ENCODE measurements around the gene SMG6. TPM values are rescaled to one million over a fixed set of nuclear protein-coding genes. Genes with fewer than 3 reads are reported as not detected.

The SMG6 gene
- total and polyA plus RNA-seq, 2 donors (not counting 3 experiments of a cell fraction or from before 2014, with no cell fraction given), result 40.1 to 42.2 TPM

GRCh38 chr17:2042390-2042847 lies 261.2 kb downstream of the SMG6 start:
- DNase-seq (ENCODE audit: low read depth, low spot score) (no peak), FAIRE-seq (no peak)
- TF ChIP-seq CTCF (IDR thresholded peaks at IDR 0.05; ENCODE audit: extremely low read depth in 1 of 2, insufficient read depth in 1 of 2, low read depth in 1 of 2, low read length in 2 of 2), result peak in 1 of 2 donors; percentile 50
- peak; percentile 1 for TF ChIP-seq POLR2A (IDR thresholded peaks at IDR 0.05; ENCODE audit: low read depth, low read length)
- no peak for TF ChIP-seq GATA2 (IDR thresholded peaks at IDR 0.05; ENCODE audit: insufficient read depth, insufficient read length, low read depth, low read length)
- Histone ChIP-seq H3K79me2 (ENCODE audit: control insufficient read depth, insufficient read depth, low read length) (peaks cover 17% of the 10 kb centered on the region), H2AFZ (ENCODE audit: low read depth, low read length) (peak overlapping the region; percentile 95), H3K9ac (replicated peaks; ENCODE audit: extremely low read depth, insufficient read depth, low read length) (peak overlapping the region; percentile 92), H3K36me3 (ENCODE audit: control insufficient read depth in 2 of 2, extremely low read depth in 1 of 2, insufficient read depth in 2 of 2, low read length in 2 of 2) (peaks cover 5 to 12% of the 10 kb centered on the region in 2 experiments), H4K20me1 (replicated peaks; ENCODE audit: control insufficient read depth, extremely low read depth, insufficient read depth, low read length) (no peaks in the 10 kb centered on the region), H3K9me3 (replicated peaks; ENCODE audit: control insufficient read depth, insufficient read depth, low read length) (no peaks in the 10 kb centered on the region), H3K27me3 (ENCODE audit: control insufficient read depth in 2 of 2, insufficient read depth in 2 of 2, low read length in 2 of 2) (no peaks in the 10 kb centered on the region), H3K9me1 (replicated peaks; ENCODE audit: control insufficient read depth, extremely low read depth, insufficient read depth, low read length) (no peaks in the 10 kb centered on the region), H3K4me2 (ENCODE audit: insufficient read depth, low read length) (peak overlapping the region; percentile 86), H3K4me3 (replicated peaks in 1 of 3; ENCODE audit: insufficient read depth in 1 of 3, low read depth in 1 of 3, low read length in 3 of 3) (peak overlapping the region; percentile 50 to 90 (median 80)), H3K4me1 (ENCODE audit: control insufficient read depth, extremely low read depth, insufficient read depth, low read length) (peaks cover 7% of the 10 kb centered on the region), H3K27ac (ENCODE audit: insufficient read depth, low read depth, low read length) (peak overlapping the region; percentile 80)
- ChIA-PET POLR2A (no interaction called here), CTCF (interaction anchor here (1.3 to 2.7 kb wide), 2 partner anchors 133 to 202 kb away, joined by 3 to 20 read pairs; no protein-coding TSS in a partner anchor)
- TSS peak; percentile 53 for BruUV-seq (replicated peaks)
- dilution Hi-C loops (cut with MboI; ENCODE audit: extremely low pct_ligation_motif_present, low sequenced_read_pairs) (no loop called here), intact Hi-C loops (cut with micrococcal nuclease) (no loop called here)

- Histone ChIP-seq H3K27ac (ENCODE audit: insufficient read depth, low read depth, low read length) (peak within 1 kb of the TSS; percentile 80), H3K4me1 (ENCODE audit: control insufficient read depth, extremely low read depth, insufficient read depth, low read length) (peaks cover 7% of the 10 kb centered on the region), H4K20me1 (replicated peaks; ENCODE audit: control insufficient read depth, extremely low read depth, insufficient read depth, low read length) (no peaks in the 10 kb centered on the region), H3K27me3 (ENCODE audit: control insufficient read depth in 2 of 2, insufficient read depth in 2 of 2, low read length in 2 of 2) (no peaks in the 10 kb centered on the region), H3K79me2 (ENCODE audit: control insufficient read depth, insufficient read depth, low read length) (peaks cover 17% of the 10 kb centered on the region), H3K4me2 (ENCODE audit: insufficient read depth, low read length) (peak within 1 kb of the TSS; percentile 86), H3K4me3 (replicated peaks in 1 of 3; ENCODE audit: insufficient read depth in 1 of 3, low read depth in 1 of 3, low read length in 3 of 3) (peak within 1 kb of the TSS; percentile 50 to 90 (median 80)), H3K9ac (replicated peaks; ENCODE audit: extremely low read depth, insufficient read depth, low read length) (peak within 1 kb of the TSS; percentile 92), H3K9me3 (replicated peaks; ENCODE audit: control insufficient read depth, insufficient read depth, low read length) (no peaks in the 10 kb centered on the region), H2AFZ (ENCODE audit: low read depth, low read length) (peak within 1 kb of the TSS; percentile 95), H3K36me3 (ENCODE audit: control insufficient read depth in 2 of 2, extremely low read depth in 1 of 2, insufficient read depth in 2 of 2, low read length in 2 of 2) (peaks cover 5 to 18% of the 10 kb centered on the region in 2 experiments), H3K9me1 (replicated peaks; ENCODE audit: control insufficient read depth, extremely low read depth, insufficient read depth, low read length) (no peaks in the 10 kb centered on the region)
- BruUV-seq (replicated peaks), result no TSS peak
- ChIA-PET CTCF (interaction anchor here (0.8 to 2.7 kb wide), 5 partner anchors 13 to 203 kb away, joined by 3 to 20 read pairs (median 3); partner anchors contain the start of gene RTN4RL1), POLR2A (no interaction called here)
- dilution Hi-C loops (cut with MboI; ENCODE audit: extremely low pct_ligation_motif_present, low sequenced_read_pairs) (no loop called here), intact Hi-C loops (cut with micrococcal nuclease) (loop anchor here (1.0 kb wide), 1 partner anchor 11 kb away; the partner anchor contains the start of gene DPH1)
- DNase-seq (ENCODE audit: low read depth, low spot score), result peak; percentile 93
- TF ChIP-seq MYC (IDR thresholded peaks at IDR 0.05; ENCODE audit: low read depth, low read length) (no peak), EZH2 (IDR thresholded peaks at IDR 0.05; ENCODE audit: borderline replicate concordance, low read depth, low read length, severe bottlenecking) (no peak), FOS (IDR thresholded peaks at IDR 0.05; ENCODE audit: borderline replicate concordance, insufficient read depth, low read length) (no peak), POLR2A (IDR thresholded peaks at IDR 0.05; ENCODE audit: low read depth, low read length) (peak; percentile 87), GATA2 (IDR thresholded peaks at IDR 0.05; ENCODE audit: insufficient read depth, insufficient read length, low read depth, low read length) (no peak), JUN (IDR thresholded peaks at IDR 0.05; ENCODE audit: borderline replicate concordance, insufficient read depth, insufficient read length, low read depth) (no peak), POLR2AphosphoS5 (IDR thresholded peaks at IDR 0.05; ENCODE audit: insufficient read depth, low read depth, low read length) (peak; percentile 90), CTCF (IDR thresholded peaks at IDR 0.05; ENCODE audit: extremely low read depth in 1 of 2, insufficient read depth in 1 of 2, low read depth in 1 of 2, low read length in 2 of 2) (peak; percentile 45 to 60), MAX (IDR thresholded peaks at IDR 0.05; ENCODE audit: insufficient read depth, insufficient read length) (no peak)
- FAIRE-seq, result peak; percentile 96
Observed at GRCh38 chr17:2041561-2042389, 261.8 kb downstream of the SMG6 start, which contains the start of gene OVCA2. OVCA2 (plus strand) TSS chr17:2042022; CDS start chr17:2042048, 26 bp downstream.
